A549 (cell line): ENCODE measurements around the gene KCNQ5. TPM values are rescaled to one million over a fixed set of nuclear protein-coding genes. Genes with fewer than 3 reads are reported as not detected.

ENCODE experiments used
- ATAC-seq, 2 experiments: fragments of 200-7000 bp in 1 of 2; fragments of >200 bp in 1 of 2; cut with Nextera tagmentation in 1 of 2; cut with Tn5 transposase in 1 of 2; 3 replicates each; pipeline versions ENCODE4 v1.8.0 to v1.9.1; 2018 to 2020; ENCODE audit warnings: mild to moderate bottlenecking in 1 of 2, moderate library complexity in 1 of 2
- CTCF ChIA-PET: fragments of 300-600 bp; sonication (Branson Sonifier 250); formaldehyde crosslinking; extraction: SDS; loops from one replicate; lab custom pipeline; 2021; ENCODE audit warnings: antibody characterized with exemption, inconsistent platforms; lab: Yijun Ruan, JAX
- POLR2A ChIA-PET: fragments of 350-600 bp; formaldehyde crosslinking; extraction: SDS; loops from one replicate; lab custom pipeline; 2021; ENCODE audit warnings: antibody characterized with exemption, inconsistent platforms; lab: Yijun Ruan, JAX
- DNase-seq, 2 experiments: peaks; one replicate each; pipeline versions ENCODE4 v3.0.0 to v3.0.0-alpha.2; 2011 to 2016; ENCODE audit warnings: low read depth in 1 of 2, low spot score in 1 of 2
- FAIRE-seq: peaks from 2 replicates; lab custom pipeline; 2011; peaks lifted over from hg19 to GRCh38; lab: Jason Lieb, UNC
- H3K27ac ChIP-seq, 2 experiments: fragments of >200 bp; sonication (Bioruptor Twin); formaldehyde crosslinking; 3 replicates each; pipeline ENCODE4 v1.5.1; 2016 to 2017
- H3K4me1 ChIP-seq: fragments of >200 bp; sonication (Bioruptor Twin); formaldehyde crosslinking; 3 replicates; pipeline ENCODE4 v1.6.1; 2016
- H3K4me2 ChIP-seq: fragments of >200 bp; sonication (Bioruptor Twin); formaldehyde crosslinking; 3 replicates; pipeline ENCODE4 v1.6.1; 2016
- H3K4me3 ChIP-seq: fragments of >200 bp; sonication (Bioruptor Twin); formaldehyde crosslinking; 3 replicates; pipeline ENCODE4 v1.5.1; 2016
- H3K9me3 ChIP-seq: fragments of >200 bp; sonication (Bioruptor Twin); formaldehyde crosslinking; 3 replicates; pipeline ENCODE4 v1.6.1; 2016
- CHD2 ChIP-seq: fragments of 150-350 bp; IDR thresholded peaks from 2 replicates; pipeline ENCODE4 v1.6.1; 2014; ENCODE audit warnings: low read length; ENCODE audit not compliant: partially characterized antibody
- CHD4 ChIP-seq: fragments of 200-600 bp; sonication (generic); IDR thresholded peaks from 2 replicates; pipeline ENCODE4 v1.6.1; 2016; ENCODE audit warnings: antibody characterized with exemption, mild to moderate bottlenecking, borderline replicate concordance
- FOSL2 ChIP-seq, 2 experiments: fragments of 450-650 bp in 1 of 2; fragments of >200 bp in 1 of 2; sonication (Bioruptor Twin) in 1 of 2; formaldehyde crosslinking; IDR thresholded peaks; 2 replicates each; pipeline versions ENCODE4 v1.5.0 to v1.6.1; 2016 to 2020; ENCODE audit warnings: mild to moderate bottlenecking in 1 of 2, moderate library complexity in 1 of 2
- GATA3 ChIP-seq: IDR thresholded peaks from 2 replicates; pipeline ENCODE4 v1.6.1; 2012; ENCODE audit warnings: borderline replicate concordance
- HDAC2 ChIP-seq: fragments of 200-600 bp; sonication (generic); IDR thresholded peaks from 2 replicates; pipeline ENCODE4 v1.6.1; 2016
- HEYL ChIP-seq: fragments of 250-450 bp; sonication (Bioruptor Pico); IDR thresholded peaks from 2 replicates; pipeline ENCODE4 v1.8.0; 2021; ENCODE audit warnings: mild to moderate bottlenecking, moderate library complexity
- HOXA7 ChIP-seq: fragments of 250-450 bp; sonication (Bioruptor Pico); IDR thresholded peaks from 2 replicates; pipeline ENCODE4 v1.5.0; 2020; ENCODE audit warnings: mild to moderate bottlenecking, moderate library complexity
- JUN ChIP-seq, 2 experiments: fragments of >200 bp; sonication (Bioruptor Twin); formaldehyde crosslinking; IDR thresholded peaks; 2 replicates in 1 of 2; 3 replicates in 1 of 2; pipeline ENCODE4 v1.6.1; 2016 to 2017
- JUNB ChIP-seq: fragments of >200 bp; sonication (Bioruptor Twin); formaldehyde crosslinking; IDR thresholded peaks from 2 replicates; pipeline ENCODE4 v1.6.1; 2016
- MAFK ChIP-seq: fragments of 450-650 bp; IDR thresholded peaks from 2 replicates; pipeline ENCODE4 v1.6.1; 2014; ENCODE audit not compliant: partially characterized antibody
- MYC ChIP-seq: IDR thresholded peaks from 2 replicates; pipeline ENCODE4 v1.6.1; 2012; ENCODE audit warnings: mild to moderate bottlenecking, inconsistent platforms, low read length, improper control_type of control experiment, borderline replicate concordance
- NFE2L2 ChIP-seq: fragments of 150-350 bp; conservative IDR thresholded peaks from 2 replicates; pipeline ENCODE4 v1.6.1; 2014; ENCODE audit warnings: low read length
- NR3C1 ChIP-seq: fragments of >200 bp; sonication (Bioruptor Twin); formaldehyde crosslinking; IDR thresholded peaks from 3 replicates; pipeline ENCODE4 v1.6.1; 2017
- PHF8 ChIP-seq: fragments of 200-600 bp; sonication (generic); IDR thresholded peaks from 2 replicates; pipeline ENCODE4 v1.6.1; 2016; ENCODE audit warnings: low read depth, mild to moderate bottlenecking, antibody characterized with exemption, moderate library complexity, borderline replicate concordance
- POLR2AphosphoS2 ChIP-seq: conservative IDR thresholded peaks from 2 replicates; pipeline ENCODE4 v1.6.1; 2012; ENCODE audit warnings: low read length, improper control_type of control experiment, inconsistent platforms
- RARB ChIP-seq: fragments of 250-450 bp; sonication (Bioruptor Pico); IDR thresholded peaks from 2 replicates; pipeline ENCODE4 v1.8.0; 2021; ENCODE audit warnings: mild to moderate bottlenecking, moderate library complexity
- RFX5 ChIP-seq: fragments of 450-650 bp; IDR thresholded peaks from 2 replicates; pipeline ENCODE4 v1.7.1; 2014; ENCODE audit warnings: antibody characterized with exemption, mild to moderate bottlenecking, moderate library complexity
- SMC3 ChIP-seq: fragments of >200 bp; sonication (Bioruptor Twin); formaldehyde crosslinking; IDR thresholded peaks from 3 replicates; pipeline ENCODE4 v1.6.1; 2018; ENCODE audit warnings: inconsistent platforms
- WGBS: methylation state at CpG from one replicate; pipeline ENCODE4 v1.1.6; 2017; ENCODE audit errors: missing lambda C conversion rate; 5-methylcytosine and 5-hydroxymethylcytosine counted together
- polyA plus RNA-seq, 4 experiments: library from polyadenylated mRNA; depleted of rRNA in 3 of 4; stranded (reverse); fragments of >200 nt; fragmentation: RNase III in 1 of 4; extraction: RNeasy Plus Mini Kit Qiagen cat#74134 plus additional on column Dnase treatment in 1 of 4; gene quantifications; 2 replicates in 3 of 4; 3 replicates in 1 of 4; pipeline ENCODE4 v1.2.3, GENCODE V29; 2011 to 2017
- TF ChIP-seq, protein P1 (sequence below): fragments of 150-350 bp; IDR thresholded peaks from 2 replicates; pipeline ENCODE4 v1.6.1; 2014; ENCODE audit warnings: low read depth, mild to moderate bottlenecking, low read length
- TF ChIP-seq, protein P2 (sequence below): fragments of >200 bp; sonication (Bioruptor Twin); formaldehyde crosslinking; IDR thresholded peaks from 3 replicates; pipeline ENCODE4 v1.6.1; 2016
- TF ChIP-seq, protein P3 (sequence below): fragments of 250-450 bp; sonication (Bioruptor Pico); IDR thresholded peaks from 2 replicates; pipeline ENCODE4 v1.5.0; 2021; ENCODE audit warnings: mild to moderate bottlenecking, moderate library complexity, borderline replicate concordance
- TF ChIP-seq, protein P4 (sequence below): fragments of 450-650 bp; IDR thresholded peaks from 2 replicates; pipeline ENCODE4 v1.6.1; 2014; ENCODE audit warnings: antibody characterized with exemption
- TF ChIP-seq, protein P5 (sequence below): IDR thresholded peaks from 2 replicates; pipeline ENCODE4 v1.6.1; 2012
- TF ChIP-seq, protein P6 (sequence below): IDR thresholded peaks from 2 replicates; pipeline ENCODE4 v1.6.1; 2012
- TF ChIP-seq, protein P7 (sequence below): fragments of 200-600 bp; sonication (generic); IDR thresholded peaks from 2 replicates; pipeline ENCODE4 v1.6.1; 2016; ENCODE audit warnings: antibody characterized with exemption, mild to moderate bottlenecking, moderate library complexity

KCNQ5 gene
- polyA plus RNA-seq, 2 of the 4 experiments (the other 2 are of a cell fraction): 1.2 to 1.3 TPM

DNA sequence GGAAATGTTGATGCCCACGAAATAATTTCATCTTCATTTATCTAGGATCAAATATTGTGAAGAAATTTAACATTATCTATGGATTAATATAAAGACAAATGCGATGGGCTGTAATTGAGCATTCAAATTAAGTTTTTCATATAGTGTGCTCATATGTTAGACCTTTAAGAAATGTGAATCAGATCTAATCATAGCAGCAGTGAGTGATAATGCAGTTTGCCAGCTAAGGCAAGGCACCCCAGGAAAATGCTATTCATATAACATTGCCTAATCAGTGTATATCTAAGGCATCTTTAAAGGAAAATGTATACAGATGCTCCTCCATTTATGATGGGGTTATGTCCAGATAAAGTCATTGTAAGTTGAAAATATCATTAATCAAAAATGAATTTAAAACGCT is 135.2 kb downstream of the KCNQ5 start:
- no peak overlapping the region for H3K27ac ChIP-seq
- 53% methylated on average over 3 of the region's 3 CpGs for WGBS
- FAIRE-seq (no peak), ATAC-seq (no peak), DNase-seq (no peak)
- TF ChIP-seq POLR2AphosphoS2 (no peak), NFE2L2 (no peak), HEYL (CRISPR knock-in tag) (no peak), CHD4 (no peak), HDAC2 (no peak), SMC3 (no peak), CHD2 (no peak), PHF8 (no peak), MYC (no peak), JUNB (no peak), JUN (IDR thresholded peaks at IDR 0.05) (no peak)
- TF ChIP-seq, protein P1, sequence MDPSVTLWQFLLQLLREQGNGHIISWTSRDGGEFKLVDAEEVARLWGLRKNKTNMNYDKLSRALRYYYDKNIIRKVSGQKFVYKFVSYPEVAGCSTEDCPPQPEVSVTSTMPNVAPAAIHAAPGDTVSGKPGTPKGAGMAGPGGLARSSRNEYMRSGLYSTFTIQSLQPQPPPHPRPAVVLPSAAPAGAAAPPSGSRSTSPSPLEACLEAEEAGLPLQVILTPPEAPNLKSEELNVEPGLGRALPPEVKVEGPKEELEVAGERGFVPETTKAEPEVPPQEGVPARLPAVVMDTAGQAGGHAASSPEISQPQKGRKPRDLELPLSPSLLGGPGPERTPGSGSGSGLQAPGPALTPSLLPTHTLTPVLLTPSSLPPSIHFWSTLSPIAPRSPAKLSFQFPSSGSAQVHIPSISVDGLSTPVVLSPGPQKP: no peak
- TF ChIP-seq, protein P2, sequence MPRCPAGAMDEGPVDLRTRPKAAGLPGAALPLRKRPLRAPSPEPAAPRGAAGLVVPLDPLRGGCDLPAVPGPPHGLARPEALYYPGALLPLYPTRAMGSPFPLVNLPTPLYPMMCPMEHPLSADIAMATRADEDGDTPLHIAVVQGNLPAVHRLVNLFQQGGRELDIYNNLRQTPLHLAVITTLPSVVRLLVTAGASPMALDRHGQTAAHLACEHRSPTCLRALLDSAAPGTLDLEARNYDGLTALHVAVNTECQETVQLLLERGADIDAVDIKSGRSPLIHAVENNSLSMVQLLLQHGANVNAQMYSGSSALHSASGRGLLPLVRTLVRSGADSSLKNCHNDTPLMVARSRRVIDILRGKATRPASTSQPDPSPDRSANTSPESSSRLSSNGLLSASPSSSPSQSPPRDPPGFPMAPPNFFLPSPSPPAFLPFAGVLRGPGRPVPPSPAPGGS: no peak
- no peak overlapping the region for H3K4me3 ChIP-seq
- POLR2A ChIA-PET: no interaction called here
- no peak overlapping the region for H3K4me2 ChIP-seq
- no peaks in the 10 kb centered on the region for H3K9me3 ChIP-seq
- H3K4me1 ChIP-seq: no peaks in the 10 kb centered on the region
- CTCF ChIA-PET: no interaction called here

DNA sequence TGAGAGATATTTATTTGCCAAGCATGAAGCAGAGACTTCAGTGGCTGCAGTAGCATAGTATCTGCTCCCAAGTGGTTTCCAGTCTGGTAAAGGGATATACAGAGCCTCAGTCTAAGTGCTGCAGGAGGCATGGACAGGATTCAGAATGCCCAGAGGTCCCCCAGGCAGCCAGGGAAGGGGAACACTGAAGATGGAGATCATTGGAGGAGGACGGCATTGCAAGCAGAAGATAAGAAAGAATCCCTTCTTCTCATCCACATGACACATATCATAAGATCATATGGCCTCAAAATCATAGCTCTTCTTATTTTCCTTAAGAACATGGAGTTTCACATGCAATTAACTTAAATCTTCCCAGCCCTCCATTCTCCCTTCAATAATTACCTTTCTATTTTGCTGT is 136.1 kb downstream of the KCNQ5 start:
- ATAC-seq (no peak), DNase-seq (no peak), FAIRE-seq (no peak)
- ChIA-PET POLR2A (no interaction called here), CTCF (no interaction called here)
- Histone ChIP-seq H3K4me3 (no peak overlapping the region), H3K27ac (no peak overlapping the region), H3K4me2 (no peak overlapping the region), H3K4me1 (no peaks in the 10 kb centered on the region), H3K9me3 (no peaks in the 10 kb centered on the region)
- 53% methylated on average over 1 of the region's 1 CpG for WGBS
- TF ChIP-seq SMC3 (no peak), NR3C1 (no peak), HOXA7 (CRISPR knock-in tag) (no peak), RFX5 (no peak)
- TF ChIP-seq, protein P3, sequence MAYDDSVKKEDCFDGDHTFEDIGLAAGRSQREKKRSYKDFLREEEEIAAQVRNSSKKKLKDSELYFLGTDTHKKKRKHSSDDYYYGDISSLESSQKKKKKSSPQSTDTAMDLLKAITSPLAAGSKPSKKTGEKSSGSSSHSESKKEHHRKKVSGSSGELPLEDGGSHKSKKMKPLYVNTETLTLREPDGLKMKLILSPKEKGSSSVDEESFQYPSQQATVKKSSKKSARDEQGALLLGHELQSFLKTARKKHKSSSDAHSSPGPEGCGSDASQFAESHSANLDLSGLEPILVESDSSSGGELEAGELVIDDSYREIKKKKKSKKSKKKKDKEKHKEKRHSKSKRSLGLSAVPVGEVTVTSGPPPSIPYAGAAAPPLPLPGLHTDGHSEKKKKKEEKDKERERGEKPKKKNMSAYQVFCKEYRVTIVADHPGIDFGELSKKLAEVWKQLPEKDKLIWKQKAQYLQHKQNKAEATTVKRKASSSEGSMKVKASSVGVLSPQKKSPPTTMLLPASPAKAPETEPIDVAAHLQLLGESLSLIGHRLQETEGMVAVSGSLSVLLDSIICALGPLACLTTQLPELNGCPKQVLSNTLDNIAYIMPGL (CRISPR knock-in tag): no peak
- TF ChIP-seq, protein P4, sequence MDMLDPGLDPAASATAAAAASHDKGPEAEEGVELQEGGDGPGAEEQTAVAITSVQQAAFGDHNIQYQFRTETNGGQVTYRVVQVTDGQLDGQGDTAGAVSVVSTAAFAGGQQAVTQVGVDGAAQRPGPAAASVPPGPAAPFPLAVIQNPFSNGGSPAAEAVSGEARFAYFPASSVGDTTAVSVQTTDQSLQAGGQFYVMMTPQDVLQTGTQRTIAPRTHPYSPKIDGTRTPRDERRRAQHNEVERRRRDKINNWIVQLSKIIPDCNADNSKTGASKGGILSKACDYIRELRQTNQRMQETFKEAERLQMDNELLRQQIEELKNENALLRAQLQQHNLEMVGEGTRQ: no peak

DNA sequence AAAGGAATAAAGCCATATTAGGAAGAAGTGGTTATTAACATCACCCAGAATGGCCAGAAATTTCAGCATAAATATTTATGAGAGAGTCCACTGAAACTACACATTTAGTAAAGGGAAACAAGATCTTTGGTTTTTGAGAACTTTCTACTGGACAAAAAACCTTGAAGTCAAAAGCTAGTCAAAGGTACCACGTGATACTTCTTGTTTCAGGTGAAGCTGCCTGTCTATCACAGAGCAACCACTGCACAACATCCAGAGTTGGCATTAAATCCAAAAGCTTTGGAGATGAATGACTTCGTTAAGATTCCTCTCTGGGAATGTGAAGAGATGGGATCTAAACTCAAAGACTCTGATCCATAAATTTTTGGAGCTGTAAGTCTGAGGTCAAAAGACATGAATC is 137.0 kb downstream of the KCNQ5 start:
- Histone ChIP-seq H3K4me2 (no peak overlapping the region), H3K4me1 (no peaks in the 10 kb centered on the region), H3K27ac (no peak overlapping the region), H3K4me3 (no peak overlapping the region), H3K9me3 (no peaks in the 10 kb centered on the region)
- ChIA-PET POLR2A (no interaction called here), CTCF (no interaction called here)
- WGBS: 18% methylated on average over 2 of the region's 2 CpGs
- DNase-seq (no peak), ATAC-seq (no peak), FAIRE-seq (no peak)
- TF ChIP-seq, protein P5, sequence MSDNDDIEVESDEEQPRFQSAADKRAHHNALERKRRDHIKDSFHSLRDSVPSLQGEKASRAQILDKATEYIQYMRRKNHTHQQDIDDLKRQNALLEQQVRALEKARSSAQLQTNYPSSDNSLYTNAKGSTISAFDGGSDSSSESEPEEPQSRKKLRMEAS: no peak
- TF ChIP-seq, protein P6, sequence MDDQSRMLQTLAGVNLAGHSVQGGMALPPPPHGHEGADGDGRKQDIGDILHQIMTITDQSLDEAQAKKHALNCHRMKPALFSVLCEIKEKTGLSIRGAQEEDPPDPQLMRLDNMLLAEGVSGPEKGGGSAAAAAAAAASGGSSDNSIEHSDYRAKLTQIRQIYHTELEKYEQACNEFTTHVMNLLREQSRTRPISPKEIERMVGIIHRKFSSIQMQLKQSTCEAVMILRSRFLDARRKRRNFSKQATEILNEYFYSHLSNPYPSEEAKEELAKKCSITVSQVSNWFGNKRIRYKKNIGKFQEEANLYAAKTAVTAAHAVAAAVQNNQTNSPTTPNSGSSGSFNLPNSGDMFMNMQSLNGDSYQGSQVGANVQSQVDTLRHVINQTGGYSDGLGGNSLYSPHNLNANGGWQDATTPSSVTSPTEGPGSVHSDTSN: no peak
- TF ChIP-seq RARB (CRISPR knock-in tag) (no peak), GATA3 (no peak), FOSL2 (IDR thresholded peaks at IDR 0.05) (no peak), FOSL2 (CRISPR knock-in tag; IDR thresholded peaks at IDR 0.05) (no peak), MAFK (no peak), NFE2L2 (no peak), HOXA7 (CRISPR knock-in tag) (no peak), NR3C1 (no peak), POLR2AphosphoS2 (no peak)
- TF ChIP-seq, protein P7, sequence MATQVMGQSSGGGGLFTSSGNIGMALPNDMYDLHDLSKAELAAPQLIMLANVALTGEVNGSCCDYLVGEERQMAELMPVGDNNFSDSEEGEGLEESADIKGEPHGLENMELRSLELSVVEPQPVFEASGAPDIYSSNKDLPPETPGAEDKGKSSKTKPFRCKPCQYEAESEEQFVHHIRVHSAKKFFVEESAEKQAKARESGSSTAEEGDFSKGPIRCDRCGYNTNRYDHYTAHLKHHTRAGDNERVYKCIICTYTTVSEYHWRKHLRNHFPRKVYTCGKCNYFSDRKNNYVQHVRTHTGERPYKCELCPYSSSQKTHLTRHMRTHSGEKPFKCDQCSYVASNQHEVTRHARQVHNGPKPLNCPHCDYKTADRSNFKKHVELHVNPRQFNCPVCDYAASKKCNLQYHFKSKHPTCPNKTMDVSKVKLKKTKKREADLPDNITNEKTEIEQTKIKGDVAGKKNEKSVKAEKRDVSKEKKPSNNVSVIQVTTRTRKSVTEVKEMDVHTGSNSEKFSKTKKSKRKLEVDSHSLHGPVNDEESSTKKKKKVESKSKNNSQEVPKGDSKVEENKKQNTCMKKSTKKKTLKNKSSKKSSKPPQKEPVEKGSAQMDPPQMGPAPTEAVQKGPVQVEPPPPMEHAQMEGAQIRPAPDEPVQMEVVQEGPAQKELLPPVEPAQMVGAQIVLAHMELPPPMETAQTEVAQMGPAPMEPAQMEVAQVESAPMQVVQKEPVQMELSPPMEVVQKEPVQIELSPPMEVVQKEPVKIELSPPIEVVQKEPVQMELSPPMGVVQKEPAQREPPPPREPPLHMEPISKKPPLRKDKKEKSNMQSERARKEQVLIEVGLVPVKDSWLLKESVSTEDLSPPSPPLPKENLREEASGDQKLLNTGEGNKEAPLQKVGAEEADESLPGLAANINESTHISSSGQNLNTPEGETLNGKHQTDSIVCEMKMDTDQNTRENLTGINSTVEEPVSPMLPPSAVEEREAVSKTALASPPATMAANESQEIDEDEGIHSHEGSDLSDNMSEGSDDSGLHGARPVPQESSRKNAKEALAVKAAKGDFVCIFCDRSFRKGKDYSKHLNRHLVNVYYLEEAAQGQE: no peak
